ENCODE data around the gene PRELID3B.

PRELID3B gene

GRCh38 chr20:59042151-59042795 is at the start of gene PRELID3B:
PRELID3B (minus strand) TSS chr20:59042786; CDS start chr20:59042730, 56 bp downstream.
- peak in 1 of 56 donors; percentile 57 for DNase-seq

GRCh38 chr20:59087829-59088433 is 45.3 kb upstream of the PRELID3B start:
- DNase-seq, result peak in 49 of 56 donors; percentile 1 to 88 (median 46)

GRCh38 chr20:59086923-59087322 is 44.3 kb upstream of the PRELID3B start:
- DNase-seq, result no peak

- DNase-seq, result peak in 2 of 56 donors; percentile 4 to 10
Measured at GRCh38 chr20:59084041-59084850, 41.7 kb upstream of the PRELID3B start.

- no peak for DNase-seq
Measured at GRCh38 chr20:59082981-59083380, 40.4 kb upstream of the PRELID3B start.

GRCh38 chr20:59082077-59082740 is 39.6 kb upstream of the PRELID3B start:
- no peak for DNase-seq

- no peak for DNase-seq
Measured at GRCh38 chr20:59081036-59081435, 38.5 kb upstream of the PRELID3B start.

GRCh38 chr20:59078231-59078630 is 35.6 kb upstream of the PRELID3B start:
- no peak for DNase-seq

GRCh38 chr20:59077705-59078104 is 35.1 kb upstream of the PRELID3B start:
- DNase-seq, result no peak

- no peak for DNase-seq
Measured at GRCh38 chr20:59075934-59076508, 33.4 kb upstream of the PRELID3B start.

- DNase-seq, result no peak
Measured at GRCh38 chr20:59074456-59074855, 31.9 kb upstream of the PRELID3B start.

GRCh38 chr20:59073582-59073981 is 31.0 kb upstream of the PRELID3B start:
- DNase-seq, result no peak

- DNase-seq, result no peak
Measured at GRCh38 chr20:59071216-59071615, 28.6 kb upstream of the PRELID3B start.

- DNase-seq, result no peak
Measured at GRCh38 chr20:59069026-59069425, 26.4 kb upstream of the PRELID3B start.

GRCh38 chr20:59068534-59068933 is 25.9 kb upstream of the PRELID3B start:
- DNase-seq, result no peak

- no peak for DNase-seq
Measured at GRCh38 chr20:59064214-59064722, 21.7 kb upstream of the PRELID3B start.

- peak in 15 of 56 donors; percentile 2 to 43 (median 17) for DNase-seq
Measured at GRCh38 chr20:59063358-59064213, 21.0 kb upstream of the PRELID3B start.

GRCh38 chr20:59062081-59062480 is 19.5 kb upstream of the PRELID3B start:
- DNase-seq, result no peak

GRCh38 chr20:59055302-59055701 is 12.7 kb upstream of the PRELID3B start:
- peak in 1 of 56 donors; percentile 12 for DNase-seq

- DNase-seq, result no peak
Measured at GRCh38 chr20:59051666-59052185, 9.1 kb upstream of the PRELID3B start.
